Stimulated activated CD4-positive, alpha-beta T cell treated with anti-CD3 and anti-CD28 coated beads, Interleukin-4, amount 100 ng/mL, for 48 hours (primary cell): ENCODE data around the gene ZC2HC1B.
"Not testable (repeated sequence)": the region's sequence is repeated elsewhere in the genome, so short reads cannot be mapped to it uniquely, and the experiment has no call there.

Source experiments
- DNase-seq, 2 donors: peaks; one replicate each; pipeline ENCODE4 v3.0.0-alpha.2; 2020; ENCODE audit warnings: low read depth in 2 of 2

The ZC2HC1B gene

DNA sequence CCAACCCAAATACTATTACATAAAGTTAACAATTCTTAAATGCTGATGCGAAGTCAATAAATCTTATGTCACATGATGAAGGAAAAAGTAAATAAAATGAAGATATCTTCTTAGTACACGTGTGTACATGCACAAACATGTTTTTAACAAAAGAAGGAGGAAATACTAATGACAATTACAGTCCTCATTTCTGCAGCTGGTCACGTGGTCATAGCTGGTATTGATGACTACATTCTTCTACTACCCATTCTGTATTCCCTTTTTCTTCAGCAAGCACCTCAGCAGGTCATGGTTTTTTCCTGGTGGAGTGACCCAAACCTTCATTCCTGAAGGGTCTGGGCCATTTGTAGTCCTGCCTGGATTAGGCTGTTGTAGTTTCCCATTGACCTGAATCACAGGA is 4.5 kb downstream of the ZC2HC1B start:
- DNase-seq = not testable (repeated sequence)

DNA sequence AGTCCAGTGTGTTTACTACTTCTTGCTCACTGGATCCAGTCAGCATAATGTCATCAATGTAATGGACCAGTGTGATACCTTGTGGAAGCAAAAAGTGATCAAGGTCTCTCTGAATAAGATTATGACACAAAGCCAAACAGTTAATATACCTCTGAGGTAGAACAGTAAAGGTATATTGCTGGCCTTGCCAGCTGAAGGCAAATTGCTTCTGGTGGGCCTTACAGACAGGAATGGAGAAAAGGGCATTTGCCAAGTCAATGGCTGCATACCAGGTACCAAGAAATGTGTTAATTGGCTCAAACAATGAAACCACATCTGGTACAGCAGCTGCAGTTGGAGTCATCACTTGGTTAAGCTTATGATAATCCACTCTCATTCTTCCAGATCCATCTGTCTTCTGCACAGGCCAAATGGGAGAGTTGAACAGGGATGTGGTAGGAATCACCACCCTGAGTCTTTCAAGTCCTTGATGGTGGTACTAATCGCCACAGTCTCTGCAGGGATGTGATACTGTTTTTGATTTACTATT is 7.0 kb downstream of the ZC2HC1B start:
- not testable (repeated sequence) for DNase-seq

DNA sequence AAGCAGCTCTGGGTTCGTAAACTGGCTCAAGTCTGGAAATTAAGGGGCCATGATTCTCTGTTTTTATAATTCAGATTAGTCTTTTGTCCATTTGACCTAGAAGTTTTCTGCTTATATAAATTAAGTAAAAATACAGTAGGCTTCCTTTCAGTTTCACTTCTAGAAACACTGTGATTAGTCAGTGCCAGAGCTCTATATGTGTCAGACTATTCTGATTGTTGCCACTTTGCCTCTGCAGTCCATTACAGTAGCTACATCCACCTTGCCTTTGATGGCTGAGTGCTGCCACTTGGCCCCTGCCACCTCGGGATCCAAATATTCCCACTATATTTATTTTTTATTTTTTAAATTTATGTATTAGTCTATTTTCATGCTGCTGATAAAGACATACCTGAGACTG is 7.9 kb downstream of the ZC2HC1B start:
- no peak for DNase-seq

DNA sequence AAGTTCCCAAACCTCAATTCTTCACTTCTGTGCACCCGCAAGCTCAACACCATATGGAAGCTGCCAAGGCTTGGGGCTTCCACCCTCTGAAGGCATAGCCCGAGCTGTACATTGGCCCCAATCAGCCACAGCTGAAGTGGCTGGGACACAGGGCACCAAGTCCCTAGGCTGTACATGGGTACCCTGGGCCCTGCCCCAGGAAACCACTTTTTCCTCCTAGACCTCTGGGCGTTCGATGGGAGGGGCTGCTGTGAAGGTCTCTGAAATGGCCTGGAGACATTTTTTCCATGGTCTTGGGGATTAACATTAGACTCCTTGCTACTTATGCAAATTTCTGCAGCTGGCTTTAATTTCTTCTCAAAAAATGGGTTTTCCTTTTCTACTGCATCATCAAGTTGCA is 9.3 kb downstream of the ZC2HC1B start:
- DNase-seq = not testable (repeated sequence)

DNA sequence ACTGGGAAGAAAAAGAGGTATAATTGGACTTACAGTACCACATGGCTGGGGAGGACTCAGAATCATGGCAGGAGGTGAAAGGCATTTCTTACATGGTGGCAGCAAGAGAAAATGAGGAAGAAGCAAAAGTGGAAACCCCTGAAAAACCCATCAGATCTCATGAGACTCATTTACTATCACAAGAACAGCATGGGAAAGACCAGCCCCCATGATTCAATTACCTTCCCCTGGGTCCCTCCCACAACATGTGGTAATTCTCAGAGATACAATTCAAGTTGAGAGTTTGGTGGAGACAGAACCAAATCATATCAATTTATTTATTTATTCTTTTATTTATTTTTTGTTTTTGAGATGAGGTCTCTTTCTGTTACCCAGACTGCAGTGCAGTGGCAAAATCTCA is 10.2 kb downstream of the ZC2HC1B start:
- DNase-seq = not testable (repeated sequence)

DNA sequence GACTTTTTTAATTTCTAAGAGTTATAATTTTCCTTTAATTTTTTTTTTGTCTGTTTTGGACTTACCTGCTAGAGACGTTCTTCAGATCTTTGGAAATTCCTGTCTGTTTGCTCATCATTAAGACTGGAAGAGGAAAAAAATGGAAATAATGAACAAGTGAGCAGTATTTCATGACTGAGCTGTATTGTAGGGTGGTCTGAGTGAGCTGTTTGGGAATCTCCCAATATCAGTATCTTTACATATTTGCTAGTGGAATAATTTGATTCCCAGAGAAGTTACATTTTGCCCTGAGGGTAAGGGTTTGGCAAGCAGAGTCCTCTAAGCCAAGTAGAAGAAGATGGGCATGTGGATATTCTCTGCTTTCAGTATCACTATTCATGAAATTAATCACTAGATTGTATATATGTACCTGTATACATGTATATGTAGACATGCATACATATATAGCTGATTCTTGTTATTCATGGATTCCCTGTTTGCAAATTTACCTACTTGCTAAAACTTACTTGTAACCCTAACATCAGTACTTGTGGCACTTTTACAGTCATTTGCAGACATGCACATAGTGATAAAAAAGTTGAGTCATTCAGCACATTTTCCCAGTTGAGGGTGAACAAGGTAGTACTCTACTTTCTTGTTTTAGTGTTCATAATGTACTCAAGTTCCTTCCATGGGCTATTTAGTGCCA is 13.5 kb downstream of the ZC2HC1B start:
- DNase-seq = no peak

DNA sequence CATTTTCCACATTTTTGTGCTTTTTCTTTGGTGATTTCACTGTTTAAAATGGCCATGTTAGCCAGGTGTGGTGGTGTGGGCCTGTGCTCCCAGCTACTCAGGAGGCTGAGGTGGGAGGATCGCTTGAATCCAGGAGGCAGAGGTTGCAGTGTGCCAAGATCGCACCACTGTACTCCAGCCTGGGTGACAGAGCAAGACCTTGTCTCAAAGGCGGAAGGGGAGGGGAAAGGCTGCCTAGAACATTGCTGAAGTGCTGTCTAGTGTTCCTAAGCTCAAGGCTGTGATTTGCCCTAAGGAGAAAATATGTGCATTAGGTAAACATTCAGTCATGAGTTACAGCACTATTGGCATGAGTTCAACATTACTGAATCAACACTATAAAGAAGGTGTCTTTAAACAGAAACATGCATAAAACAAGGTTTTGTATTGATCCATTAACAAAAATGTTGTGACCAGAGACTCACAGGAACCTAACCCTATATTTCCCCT is 14.0 kb downstream of the ZC2HC1B start:
- no peak for DNase-seq

DNA sequence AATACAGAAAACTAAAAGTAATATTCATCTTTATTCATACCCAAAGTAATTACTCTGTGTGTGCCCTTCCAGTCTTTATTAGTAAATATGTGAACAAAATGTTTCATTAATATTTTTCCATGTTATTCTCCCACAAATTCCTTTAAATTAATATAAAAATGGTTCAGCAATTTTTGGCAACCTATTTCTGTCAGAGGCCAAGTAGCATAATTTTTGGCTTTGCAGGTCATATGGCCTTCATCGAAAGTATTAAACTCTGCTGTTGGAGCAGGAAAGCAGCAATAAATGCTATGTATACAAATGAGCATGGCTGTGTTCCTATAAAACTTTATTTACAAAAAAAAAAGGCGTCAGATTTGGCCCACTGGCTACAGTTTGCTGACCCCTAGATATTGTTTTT is 16.1 kb downstream of the ZC2HC1B start:
- DNase-seq = no peak

DNA sequence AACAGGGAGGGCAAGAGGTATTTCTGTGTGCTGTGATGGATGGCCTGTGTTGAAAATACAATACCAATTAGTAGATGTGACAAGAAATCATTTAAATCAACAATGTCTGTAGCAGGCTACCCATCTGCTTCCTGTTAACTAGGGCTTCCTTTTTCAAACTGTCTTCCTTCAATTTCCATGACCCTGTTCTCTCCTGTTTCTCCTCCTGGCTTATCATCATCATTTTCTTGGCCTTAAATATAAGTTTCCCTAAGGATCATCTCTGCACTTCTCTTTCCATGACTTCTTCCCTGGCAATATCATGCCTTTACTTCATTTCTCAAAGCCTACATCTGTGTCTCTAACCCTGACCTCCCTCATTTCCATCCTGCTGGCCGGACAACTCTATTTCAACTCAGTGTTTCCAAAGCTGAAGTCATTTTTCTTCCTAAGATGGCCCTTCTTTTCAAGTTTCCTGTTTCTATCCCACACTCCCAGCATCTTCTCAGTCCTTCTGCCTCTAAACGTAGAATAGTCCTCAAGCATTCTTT is 18.2 kb downstream of the ZC2HC1B start:
- DNase-seq = no peak

DNA sequence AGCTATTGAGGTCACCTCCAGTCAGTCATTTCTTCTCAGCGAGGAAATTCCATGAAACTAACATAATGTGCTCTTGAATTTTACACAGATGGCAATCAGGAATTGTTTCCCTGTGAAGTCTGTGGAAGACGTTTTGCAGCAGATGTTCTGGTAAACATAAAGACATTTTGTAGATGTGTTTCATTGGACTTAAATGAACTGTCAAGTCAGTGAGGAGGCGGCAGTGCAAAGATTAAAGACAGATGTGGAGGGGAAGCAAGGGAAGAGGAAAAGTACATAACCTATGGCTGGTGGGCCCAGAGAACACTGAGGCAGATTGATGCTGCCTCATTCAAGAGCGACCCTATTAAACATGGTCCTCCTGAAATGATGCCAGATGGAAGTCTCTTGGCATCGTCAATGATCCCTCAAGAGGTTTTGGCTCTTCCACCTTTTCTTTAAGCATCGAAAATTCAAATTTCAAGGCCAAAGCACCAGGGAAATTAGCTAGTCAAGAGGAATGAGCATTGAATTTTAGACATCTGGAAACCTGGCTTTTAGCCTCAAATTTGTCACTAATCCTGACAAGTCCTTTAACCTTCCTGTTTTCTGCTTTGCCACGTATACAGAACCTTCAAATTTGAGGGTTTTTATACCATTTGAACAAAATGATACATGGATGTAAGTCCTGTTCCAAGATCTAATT is 20.1 kb downstream of the ZC2HC1B start:
- no peak for DNase-seq

DNA sequence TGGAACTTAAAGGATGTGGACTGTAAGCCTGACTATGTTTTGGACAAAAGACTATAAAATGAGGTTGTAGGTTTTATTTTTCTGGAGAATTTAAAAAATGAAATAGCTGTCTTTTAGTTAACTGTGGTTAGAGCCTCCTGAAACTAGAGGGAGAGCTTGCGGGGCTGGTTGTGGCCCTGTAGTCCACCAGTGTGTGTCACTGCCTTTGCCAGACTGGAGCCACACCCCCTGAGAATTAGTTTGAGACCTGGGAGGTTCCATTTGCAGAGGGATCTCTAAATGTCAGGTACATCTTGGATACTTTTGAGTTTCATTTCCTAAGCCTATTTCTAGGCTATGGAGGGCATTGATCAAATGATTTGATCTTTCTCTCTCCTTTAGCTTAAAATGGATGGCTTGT is 20.8 kb downstream of the ZC2HC1B start:
- no peak for DNase-seq

DNA sequence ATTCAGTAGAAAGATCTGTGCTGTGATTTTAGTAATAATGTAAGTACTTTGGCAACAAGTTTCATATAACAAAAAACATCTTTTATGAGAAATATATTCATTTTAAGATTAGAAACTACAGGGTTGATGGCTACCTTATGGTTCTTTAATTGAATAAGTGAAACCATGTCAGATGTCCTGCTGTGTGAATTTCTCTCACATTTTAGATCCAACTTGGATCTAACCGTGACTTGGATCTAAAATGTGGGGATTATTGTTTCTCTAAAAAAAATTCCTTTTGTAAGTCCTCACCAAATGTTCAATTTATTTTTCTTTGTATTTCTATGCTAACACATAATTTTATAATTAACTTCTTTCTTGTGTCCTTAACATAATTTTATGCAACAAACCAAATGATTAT is 30.4 kb downstream of the ZC2HC1B start:
- no peak for DNase-seq

DNA sequence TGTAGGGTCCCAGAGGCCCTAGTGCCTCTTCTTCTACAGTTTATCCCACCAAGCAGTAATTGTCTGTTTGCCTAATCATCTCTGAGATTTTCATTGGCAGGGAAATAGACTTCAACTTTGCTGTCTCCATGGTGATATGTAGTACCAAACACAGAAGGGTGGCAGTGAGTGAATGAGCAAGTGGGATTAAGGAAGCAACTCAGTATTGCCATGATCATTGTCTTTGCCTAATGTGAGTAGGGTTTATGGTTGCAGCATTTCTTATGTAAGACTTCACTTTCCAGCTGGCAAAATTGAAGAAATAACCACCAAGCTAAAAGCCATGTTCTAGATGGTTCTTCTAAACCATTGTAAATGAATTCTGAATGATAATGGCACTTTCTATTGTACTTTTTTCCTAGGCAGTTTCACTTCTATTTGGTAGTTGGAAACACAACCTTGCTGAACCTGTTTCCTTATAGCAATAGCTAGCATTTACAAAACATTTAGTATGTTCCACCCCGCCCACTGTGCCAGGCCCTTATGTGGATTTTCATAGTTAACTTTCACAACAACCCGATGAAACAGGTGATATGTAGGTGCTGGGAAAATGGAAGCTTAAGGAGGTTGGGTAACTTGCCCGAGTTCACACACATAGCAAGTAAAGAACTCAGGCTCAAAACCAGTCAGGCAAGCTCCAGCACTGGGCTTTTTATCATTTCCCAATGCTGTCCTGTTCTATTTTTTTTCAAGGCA is 32.0 kb downstream of the ZC2HC1B start:
- no peak for DNase-seq

DNA sequence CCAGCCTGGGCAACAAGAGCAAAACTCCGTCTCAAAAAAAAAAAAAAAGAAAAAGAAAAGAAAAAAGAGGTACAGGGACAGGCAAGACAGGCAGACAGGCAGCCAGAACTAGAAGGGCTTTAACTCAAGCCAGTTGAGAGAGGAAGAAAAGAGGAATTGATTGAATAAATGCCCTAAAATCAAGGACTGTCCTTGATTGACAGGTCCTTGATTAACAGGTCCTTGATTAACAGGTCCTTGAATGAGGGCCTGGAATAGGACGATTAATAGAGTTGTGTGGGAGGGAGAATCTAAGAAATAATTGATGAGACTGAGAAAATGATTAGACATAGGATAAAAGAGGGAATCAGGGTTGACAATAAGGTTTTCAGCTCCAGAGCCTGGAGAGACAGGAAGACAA is 36.1 kb downstream of the ZC2HC1B start:
- no peak for DNase-seq

DNA sequence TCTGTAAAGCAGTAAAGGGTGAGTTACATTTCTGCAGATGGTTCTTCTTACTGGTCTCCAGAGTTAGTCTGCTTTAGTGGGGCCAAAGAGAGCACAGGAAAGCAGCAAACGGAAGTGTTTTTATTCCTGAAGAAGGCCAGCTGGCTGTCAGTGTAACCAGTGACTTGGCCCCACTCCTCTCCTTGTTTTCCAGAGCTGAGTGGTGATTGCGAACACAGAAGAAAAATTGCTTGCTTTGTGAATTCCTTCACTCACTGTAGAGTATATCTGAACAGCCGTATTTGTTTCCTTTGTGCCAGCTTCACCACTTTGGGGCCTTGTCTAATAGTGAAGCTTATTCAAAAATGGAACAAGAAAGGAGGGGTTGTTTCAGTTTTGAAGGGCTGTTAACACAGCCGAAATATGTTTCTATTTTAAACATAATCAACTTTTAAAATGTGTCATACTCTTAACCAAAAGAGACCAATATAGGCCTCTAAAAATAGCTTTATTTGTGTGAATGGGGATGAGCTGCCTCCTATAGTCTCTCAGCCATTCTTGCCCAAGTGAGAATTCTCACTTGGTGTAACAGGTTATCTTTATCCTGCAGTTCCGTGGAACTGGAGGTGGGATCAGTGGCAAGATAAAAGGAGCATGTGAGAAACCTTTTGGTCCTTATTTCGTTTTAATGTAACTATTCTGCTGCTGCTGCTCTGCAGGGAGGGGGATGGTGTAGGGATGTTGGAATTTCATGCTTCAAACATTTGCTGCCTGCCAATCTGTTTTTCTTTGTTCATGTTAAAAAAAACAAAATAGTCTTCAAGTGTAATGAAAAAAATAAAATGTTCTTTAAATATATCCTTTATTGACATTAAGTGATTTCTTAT is 37.8 kb downstream of the ZC2HC1B start:
- no peak for DNase-seq

DNA sequence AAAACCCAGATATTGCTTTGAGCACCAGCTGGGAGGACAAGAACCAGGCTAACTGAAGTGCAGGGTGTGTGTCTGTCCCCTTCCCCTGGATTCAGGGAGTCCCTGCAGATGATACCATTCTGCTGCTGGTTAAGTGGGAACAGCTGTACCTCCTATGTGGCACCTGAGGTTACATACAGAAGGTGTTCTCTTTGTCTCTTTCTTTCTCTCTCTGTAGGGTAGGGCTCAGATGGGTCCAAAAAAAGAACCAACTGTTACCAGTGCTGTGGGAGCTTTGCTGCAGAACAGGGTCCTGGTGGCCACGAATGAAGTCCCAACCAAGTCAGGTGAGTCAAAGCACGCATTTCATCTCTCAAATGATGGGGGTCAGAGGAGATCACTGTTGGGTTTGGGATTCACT is 38.6 kb downstream of the ZC2HC1B start:
- DNase-seq = no peak

DNA sequence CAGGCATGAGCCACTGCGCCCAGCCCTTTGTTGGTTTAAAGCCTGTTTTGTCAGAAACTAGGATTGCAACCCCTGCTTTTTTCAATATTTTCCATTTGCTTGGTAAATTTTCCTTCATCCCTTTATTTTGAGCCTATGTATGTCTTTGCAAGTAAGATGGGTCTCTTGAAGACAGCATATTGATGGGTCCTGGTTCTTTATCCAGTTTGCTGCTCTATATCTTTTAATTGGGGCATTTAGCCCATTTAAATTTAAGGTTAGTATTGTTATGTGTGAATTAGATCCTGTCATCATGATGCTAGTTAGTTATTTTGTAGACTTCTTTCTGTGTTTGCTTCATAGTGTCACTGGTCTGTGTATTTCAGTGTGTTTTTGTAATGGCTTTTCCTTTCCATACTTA is 46.8 kb downstream of the ZC2HC1B start:
- DNase-seq = no peak

DNA sequence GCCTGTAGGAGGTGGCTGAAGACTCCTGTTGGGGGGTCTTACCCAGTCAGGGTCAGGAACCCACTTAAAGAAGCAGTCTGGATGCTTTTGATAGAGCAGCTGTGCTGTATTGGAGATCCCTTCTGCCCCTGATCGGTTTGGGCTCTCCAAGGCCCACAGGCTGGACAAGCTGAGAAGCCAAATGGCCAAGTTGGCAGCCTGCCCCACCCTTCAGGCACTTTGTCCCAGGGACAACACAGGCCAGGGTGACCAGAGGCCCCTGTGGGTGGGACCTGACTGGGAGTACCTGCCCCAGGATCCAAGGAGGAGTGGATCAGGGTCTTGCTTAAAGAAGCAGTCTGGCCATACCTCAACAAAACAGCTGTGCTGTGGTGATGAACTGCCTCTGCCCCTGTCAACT is 48.4 kb downstream of the ZC2HC1B start:
- DNase-seq = no peak

DNA sequence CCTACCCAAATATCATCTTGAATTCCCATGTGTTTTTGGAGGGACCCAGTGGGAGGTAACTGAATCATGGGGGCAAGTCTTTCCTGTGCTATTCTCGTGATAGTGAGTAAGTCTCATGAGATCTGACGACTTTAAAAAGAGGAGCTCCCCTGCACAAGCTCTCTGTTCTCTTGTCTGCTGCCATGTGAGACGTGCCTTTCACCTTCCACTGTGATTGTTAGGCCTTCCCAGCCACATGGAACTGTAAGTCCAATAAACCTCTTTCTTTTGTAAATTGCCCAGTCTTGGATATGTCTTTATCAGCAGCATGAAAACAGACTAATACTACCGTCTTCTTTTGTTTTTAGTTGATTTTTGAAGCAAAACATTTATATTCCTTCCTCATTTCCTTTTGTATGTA is 52.8 kb downstream of the ZC2HC1B start:
- not testable (repeated sequence) for DNase-seq

DNA sequence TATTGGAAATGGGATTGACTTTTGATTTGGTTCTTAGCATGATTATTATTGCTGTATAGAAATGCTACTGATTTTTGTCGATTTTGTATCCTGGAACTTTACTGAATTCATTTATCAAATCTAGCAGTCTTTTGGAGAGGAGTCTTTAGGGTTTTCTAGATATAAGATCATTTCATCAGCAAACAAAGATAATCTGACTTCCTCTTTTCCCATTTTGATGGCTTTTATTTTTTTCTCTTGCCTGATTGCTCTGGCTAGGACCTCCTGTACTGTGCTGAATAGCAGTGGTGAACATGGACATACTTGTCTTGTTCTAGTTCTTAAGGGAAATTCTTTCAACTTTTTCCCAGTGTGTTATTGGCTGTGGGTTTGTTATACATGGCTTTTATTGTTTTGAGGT is 64.6 kb downstream of the ZC2HC1B start:
- DNase-seq = no peak

DNA sequence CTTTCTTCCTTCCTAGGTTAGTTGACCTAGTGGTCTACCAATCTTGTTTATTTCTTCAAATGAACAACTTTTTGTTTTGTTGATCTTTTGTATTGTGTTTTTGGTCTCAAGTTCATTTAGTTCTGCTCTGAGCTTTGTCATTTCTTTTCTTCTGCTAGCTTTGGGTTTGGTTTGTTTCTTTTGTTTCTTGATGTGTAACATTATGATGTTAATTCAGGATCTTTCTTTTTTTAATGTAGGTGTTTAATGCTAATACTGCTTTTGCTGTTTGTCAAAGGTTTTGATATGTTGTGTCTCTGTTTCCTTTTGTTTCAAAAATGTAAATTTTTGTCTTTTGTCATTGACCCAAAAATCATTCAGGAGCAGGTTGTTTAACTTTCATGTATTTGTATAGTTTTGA is 65.7 kb downstream of the ZC2HC1B start:
- no peak for DNase-seq
